Astrocyte (in vitro differentiated cells and primary cell): ENCODE data around the gene ELANE. TPM values are rescaled to one million over a fixed set of nuclear protein-coding genes. Genes with fewer than 3 reads are reported as not detected.

ENCODE experiments used
- DNase-seq: peaks from one replicate; pipeline ENCODE4 v3.0.0-alpha.2; 2010; ENCODE audit warnings: low read depth
- FAIRE-seq: peaks from 2 replicates; lab custom pipeline; 2011; peaks lifted over from hg19 to GRCh38; lab: Jason Lieb, UNC
- H2AFZ ChIP-seq: 2 replicates; pipeline ENCODE4 v1.6.0; 2012; ENCODE audit warnings: low read depth, low read length, inconsistent platforms
- H3K27ac ChIP-seq: 2 replicates; pipeline ENCODE4 v1.5.1; 2011; ENCODE audit warnings: low read depth, low read length, inconsistent platforms
- H3K27me3 ChIP-seq: 2 replicates; pipeline ENCODE4 v1.6.0; 2011; ENCODE audit warnings: low read length, inconsistent platforms; ENCODE audit not compliant: insufficient read depth
- H3K36me3 ChIP-seq: 2 replicates; pipeline ENCODE4 v1.5.1; 2011; ENCODE audit warnings: low read length, inconsistent platforms; ENCODE audit not compliant: insufficient read depth
- H3K4me1 ChIP-seq: 2 replicates; pipeline ENCODE4 v1.5.1; 2011; ENCODE audit warnings: low read length, inconsistent platforms; ENCODE audit not compliant: insufficient read depth
- H3K4me2 ChIP-seq: 2 replicates; pipeline ENCODE4 v1.6.0; 2012; ENCODE audit warnings: low read length, inconsistent platforms
- H3K4me3 ChIP-seq: 2 replicates; pipeline ENCODE4 v1.5.1; 2011; ENCODE audit warnings: low read depth, mild to moderate bottlenecking, low read length, inconsistent platforms; ENCODE audit not compliant: insufficient read depth
- H3K79me2 ChIP-seq: 2 replicates; pipeline ENCODE4 v1.6.0; 2012; ENCODE audit warnings: mild to moderate bottlenecking, low read length, inconsistent platforms; ENCODE audit not compliant: insufficient read depth
- H3K9ac ChIP-seq: 2 replicates; pipeline ENCODE4 v1.6.0; 2012; ENCODE audit warnings: mild to moderate bottlenecking, low read length, inconsistent platforms
- H3K9me3 ChIP-seq: 2 replicates; pipeline ENCODE4 v1.5.1; 2012; ENCODE audit warnings: low read depth, mild to moderate bottlenecking, low read length, inconsistent platforms; ENCODE audit not compliant: insufficient read depth
- H4K20me1 ChIP-seq: 2 replicates; pipeline ENCODE4 v1.6.0; 2012; ENCODE audit warnings: low read length, inconsistent platforms; ENCODE audit not compliant: insufficient read depth
- H3K27ac Mint-ChIP-seq: one replicate; pipeline ENCODE4 v1.8.0; 2021; ENCODE audit warnings: mild to moderate bottlenecking, mixed read lengths; ENCODE audit not compliant: unreplicated experiment
- H3K27me3 Mint-ChIP-seq: one replicate; pipeline ENCODE4 v1.8.0; 2021; ENCODE audit warnings: low read depth, mixed read lengths; ENCODE audit not compliant: unreplicated experiment
- H3K36me3 Mint-ChIP-seq: one replicate; pipeline ENCODE4 v1.8.0; 2021; ENCODE audit warnings: low read depth, mixed read lengths; ENCODE audit not compliant: unreplicated experiment
- H3K4me1 Mint-ChIP-seq: one replicate; pipeline ENCODE4 v1.8.0; 2021; ENCODE audit warnings: low read depth, mixed read lengths; ENCODE audit not compliant: unreplicated experiment
- H3K4me3 Mint-ChIP-seq: one replicate; pipeline ENCODE4 v1.8.0; 2021; ENCODE audit warnings: mild to moderate bottlenecking, moderate library complexity, mixed read lengths; ENCODE audit not compliant: unreplicated experiment
- H3K9me3 Mint-ChIP-seq: one replicate; pipeline ENCODE4 v1.8.0; 2021; ENCODE audit warnings: mild to moderate bottlenecking, mixed read lengths; ENCODE audit not compliant: unreplicated experiment
- EZH2 ChIP-seq: IDR thresholded peaks from 2 replicates; pipeline ENCODE4 v1.6.1; 2012; ENCODE audit warnings: mild to moderate bottlenecking, low read length, inconsistent platforms; ENCODE audit not compliant: insufficient read depth
- total RNA-seq: library from RNA; stranded (reverse); gene quantifications from 2 replicates; pipeline ENCODE4 v1.2.1, GENCODE V29; 2021
- TF ChIP-seq, protein P1 (sequence below): IDR thresholded peaks from 2 replicates; pipeline ENCODE4 v1.5.1; 2011; ENCODE audit warnings: low read depth, mild to moderate bottlenecking, inconsistent platforms, low read length, moderate library complexity; ENCODE audit not compliant: insufficient read depth

ELANE gene
- total RNA-seq, 1 donor from 2014 or later: not detected

- H3K27ac Mint-ChIP-seq: no peak overlapping the region
- peaks cover 16% of the 10 kb centered on the region for H3K36me3 Mint-ChIP-seq
- H3K4me1 Mint-ChIP-seq: no peaks in the 10 kb centered on the region
- Histone ChIP-seq H3K27me3 (no peaks in the 10 kb centered on the region), H3K36me3 (peaks cover 7% of the 10 kb centered on the region), H3K27ac (no peak overlapping the region), H3K4me1 (no peaks in the 10 kb centered on the region), H3K4me3 (no peak overlapping the region), H4K20me1 (peaks cover 11% of the 10 kb centered on the region), H3K79me2 (no peaks in the 10 kb centered on the region), H3K4me2 (no peak overlapping the region), H2AFZ (no peak overlapping the region), H3K9me3 (no peaks in the 10 kb centered on the region), H3K9ac (no peak overlapping the region)
- no peaks in the 10 kb centered on the region for H3K27me3 Mint-ChIP-seq
- H3K4me3 Mint-ChIP-seq: no peak overlapping the region
- no peak for DNase-seq
- TF ChIP-seq EZH2: no peak
- TF ChIP-seq, protein P1, sequence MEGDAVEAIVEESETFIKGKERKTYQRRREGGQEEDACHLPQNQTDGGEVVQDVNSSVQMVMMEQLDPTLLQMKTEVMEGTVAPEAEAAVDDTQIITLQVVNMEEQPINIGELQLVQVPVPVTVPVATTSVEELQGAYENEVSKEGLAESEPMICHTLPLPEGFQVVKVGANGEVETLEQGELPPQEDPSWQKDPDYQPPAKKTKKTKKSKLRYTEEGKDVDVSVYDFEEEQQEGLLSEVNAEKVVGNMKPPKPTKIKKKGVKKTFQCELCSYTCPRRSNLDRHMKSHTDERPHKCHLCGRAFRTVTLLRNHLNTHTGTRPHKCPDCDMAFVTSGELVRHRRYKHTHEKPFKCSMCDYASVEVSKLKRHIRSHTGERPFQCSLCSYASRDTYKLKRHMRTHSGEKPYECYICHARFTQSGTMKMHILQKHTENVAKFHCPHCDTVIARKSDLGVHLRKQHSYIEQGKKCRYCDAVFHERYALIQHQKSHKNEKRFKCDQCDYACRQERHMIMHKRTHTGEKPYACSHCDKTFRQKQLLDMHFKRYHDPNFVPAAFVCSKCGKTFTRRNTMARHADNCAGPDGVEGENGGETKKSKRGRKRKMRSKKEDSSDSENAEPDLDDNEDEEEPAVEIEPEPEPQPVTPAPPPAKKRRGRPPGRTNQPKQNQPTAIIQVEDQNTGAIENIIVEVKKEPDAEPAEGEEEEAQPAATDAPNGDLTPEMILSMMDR: no peak
- FAIRE-seq: no peak
- H3K9me3 Mint-ChIP-seq: no peaks in the 10 kb centered on the region
Measured at GRCh38 chr19:879711-880438, 27.8 kb downstream of the ELANE start.

DNA sequence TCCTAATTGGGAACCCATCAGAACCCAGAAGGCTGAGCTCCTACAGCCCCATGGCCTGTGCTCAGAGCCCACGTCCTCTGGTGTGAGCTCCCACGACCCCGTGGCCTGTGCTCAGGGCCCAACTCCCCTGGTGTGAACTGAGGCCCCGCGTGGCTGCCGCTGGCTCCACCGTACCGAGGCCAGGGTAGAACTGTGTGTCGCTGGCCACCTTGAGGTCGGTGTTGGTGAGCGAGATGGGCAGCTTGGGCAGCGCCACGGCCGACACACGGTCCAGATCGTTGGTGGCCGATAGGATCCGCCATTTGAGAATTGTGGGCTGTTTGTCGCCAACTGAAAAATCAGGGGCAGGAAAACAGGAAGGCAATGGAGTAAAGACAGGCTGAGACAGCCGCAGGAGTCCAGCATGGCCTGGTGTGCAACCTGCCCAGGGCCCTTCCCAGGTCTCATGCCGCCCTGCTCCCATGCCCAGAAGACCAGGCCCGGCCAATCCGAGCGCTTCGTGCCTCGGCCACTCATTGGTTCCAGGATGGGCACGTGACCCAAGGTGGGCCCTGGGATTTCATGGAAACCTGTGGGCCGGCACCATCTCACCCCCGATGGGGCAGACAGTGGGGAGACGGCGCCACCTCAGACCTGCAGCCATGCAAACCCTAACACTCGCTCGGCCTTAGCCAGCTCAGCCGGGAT is 29.4 kb downstream of the ELANE start:
- H3K4me3 ChIP-seq: no peak overlapping the region
- H2AFZ ChIP-seq: no peak overlapping the region
- peaks cover 7% of the 10 kb centered on the region for H3K36me3 ChIP-seq
- no peak overlapping the region for H3K4me3 Mint-ChIP-seq
- H3K4me1 ChIP-seq: no peaks in the 10 kb centered on the region
- H3K4me1 Mint-ChIP-seq: no peaks in the 10 kb centered on the region
- no peaks in the 10 kb centered on the region for H3K9me3 Mint-ChIP-seq
- H3K27ac ChIP-seq: no peak overlapping the region
- no peaks in the 10 kb centered on the region for H3K27me3 ChIP-seq
- no peak overlapping the region for H3K4me2 ChIP-seq
- H3K36me3 Mint-ChIP-seq: peaks cover 10% of the 10 kb centered on the region
- H3K9ac ChIP-seq: no peak overlapping the region
- H3K79me2 ChIP-seq: no peaks in the 10 kb centered on the region
- FAIRE-seq: no peak
- H4K20me1 ChIP-seq: peaks cover 11% of the 10 kb centered on the region
- no peaks in the 10 kb centered on the region for H3K27me3 Mint-ChIP-seq
- no peak overlapping the region for H3K27ac Mint-ChIP-seq
- no peaks in the 10 kb centered on the region for H3K9me3 ChIP-seq
- no peak for DNase-seq
- TF ChIP-seq, protein P1: no peak
- no peak for TF ChIP-seq EZH2
